A549 (cell line): Measurements from ENCODE around the gene CPNE4. TPM values are rescaled to one million over a fixed set of nuclear protein-coding genes. Genes with fewer than 3 reads are reported as not detected.

Experiments
- ATAC-seq, 2 experiments: fragments of 200-7000 bp in 1 of 2; fragments of >200 bp in 1 of 2; cut with Nextera tagmentation in 1 of 2; cut with Tn5 transposase in 1 of 2; 3 replicates each; pipeline versions ENCODE4 v1.8.0 to v1.9.1; 2018 to 2020; ENCODE audit warnings: mild to moderate bottlenecking in 1 of 2, moderate library complexity in 1 of 2
- CTCF ChIA-PET: fragments of 300-600 bp; sonication (Branson Sonifier 250); formaldehyde crosslinking; extraction: SDS; loops from one replicate; lab custom pipeline; 2021; ENCODE audit warnings: antibody characterized with exemption, inconsistent platforms; lab: Yijun Ruan, JAX
- POLR2A ChIA-PET: fragments of 350-600 bp; formaldehyde crosslinking; extraction: SDS; loops from one replicate; lab custom pipeline; 2021; ENCODE audit warnings: antibody characterized with exemption, inconsistent platforms; lab: Yijun Ruan, JAX
- DNase-seq, 2 experiments: peaks; one replicate each; pipeline versions ENCODE4 v3.0.0 to v3.0.0-alpha.2; 2011 to 2016; ENCODE audit warnings: low read depth in 1 of 2, low spot score in 1 of 2
- FAIRE-seq: peaks from 2 replicates; lab custom pipeline; 2011; peaks lifted over from hg19 to GRCh38; lab: Jason Lieb, UNC
- H3K27ac ChIP-seq, 2 experiments: fragments of >200 bp; sonication (Bioruptor Twin); formaldehyde crosslinking; 3 replicates each; pipeline ENCODE4 v1.5.1; 2016 to 2017
- H3K4me1 ChIP-seq: fragments of >200 bp; sonication (Bioruptor Twin); formaldehyde crosslinking; 3 replicates; pipeline ENCODE4 v1.6.1; 2016
- H3K4me2 ChIP-seq: fragments of >200 bp; sonication (Bioruptor Twin); formaldehyde crosslinking; 3 replicates; pipeline ENCODE4 v1.6.1; 2016
- H3K4me3 ChIP-seq: fragments of >200 bp; sonication (Bioruptor Twin); formaldehyde crosslinking; 3 replicates; pipeline ENCODE4 v1.5.1; 2016
- H3K9me3 ChIP-seq: fragments of >200 bp; sonication (Bioruptor Twin); formaldehyde crosslinking; 3 replicates; pipeline ENCODE4 v1.6.1; 2016
- BHLHE40 ChIP-seq: IDR thresholded peaks from 2 replicates; pipeline ENCODE4 v1.6.1; 2012; ENCODE audit warnings: low read depth, low read length, inconsistent platforms
- CHD2 ChIP-seq: fragments of 150-350 bp; IDR thresholded peaks from 2 replicates; pipeline ENCODE4 v1.6.1; 2014; ENCODE audit warnings: low read length; ENCODE audit not compliant: partially characterized antibody
- E2F6 ChIP-seq: IDR thresholded peaks from 2 replicates; pipeline ENCODE4 v1.6.1; 2012; ENCODE audit warnings: low read depth, borderline replicate concordance
- ELK1 ChIP-seq: fragments of 150-350 bp; IDR thresholded peaks from 2 replicates; pipeline ENCODE4 v1.6.1; 2014; ENCODE audit warnings: low read depth, mild to moderate bottlenecking, low read length
- EP300 ChIP-seq, 2 experiments: fragments of >200 bp; sonication (Bioruptor Twin); formaldehyde crosslinking; IDR thresholded peaks; 2 replicates in 1 of 2; 3 replicates in 1 of 2; pipeline ENCODE4 v1.6.1; 2016 to 2017
- FOSB ChIP-seq: fragments of 250-450 bp; sonication (Bioruptor Pico); IDR thresholded peaks from 2 replicates; pipeline ENCODE4 v1.5.0; 2020; ENCODE audit warnings: mild to moderate bottlenecking, moderate library complexity
- FOXS1 ChIP-seq: fragments of 250-450 bp; sonication (Bioruptor Pico); IDR thresholded peaks from 2 replicates; pipeline ENCODE4 v1.5.0; 2020; ENCODE audit warnings: mild to moderate bottlenecking, moderate library complexity
- HEYL ChIP-seq: fragments of 250-450 bp; sonication (Bioruptor Pico); IDR thresholded peaks from 2 replicates; pipeline ENCODE4 v1.8.0; 2021; ENCODE audit warnings: mild to moderate bottlenecking, moderate library complexity
- HMGXB4 ChIP-seq: fragments of 250-450 bp; sonication (Bioruptor Pico); IDR thresholded peaks from 2 replicates; pipeline ENCODE4 v1.5.0; 2021; ENCODE audit warnings: mild to moderate bottlenecking, moderate library complexity, borderline replicate concordance
- HOXB13 ChIP-seq: fragments of 250-450 bp; sonication (Bioruptor Pico); IDR thresholded peaks from 2 replicates; pipeline ENCODE4 v1.5.0; 2020; ENCODE audit warnings: low read depth, mild to moderate bottlenecking, moderate library complexity
- JUN ChIP-seq, 2 experiments: fragments of >200 bp; sonication (Bioruptor Twin); formaldehyde crosslinking; IDR thresholded peaks; 2 replicates in 1 of 2; 3 replicates in 1 of 2; pipeline ENCODE4 v1.6.1; 2016 to 2017
- KDM5A ChIP-seq: fragments of 200-600 bp; sonication (generic); IDR thresholded peaks from 2 replicates; pipeline ENCODE4 v1.6.1; 2016; ENCODE audit warnings: antibody characterized with exemption, mild to moderate bottlenecking
- MAX ChIP-seq: IDR thresholded peaks from 2 replicates; pipeline ENCODE4 v1.6.1; 2012
- MYC ChIP-seq: IDR thresholded peaks from 2 replicates; pipeline ENCODE4 v1.6.1; 2012; ENCODE audit warnings: mild to moderate bottlenecking, inconsistent platforms, low read length, improper control_type of control experiment, borderline replicate concordance
- NFE2L2 ChIP-seq: fragments of 150-350 bp; conservative IDR thresholded peaks from 2 replicates; pipeline ENCODE4 v1.6.1; 2014; ENCODE audit warnings: low read length
- NPAS2 ChIP-seq: fragments of 250-450 bp; sonication (Bioruptor Pico); IDR thresholded peaks from 2 replicates; pipeline ENCODE4 v1.8.0; 2022; ENCODE audit warnings: mild to moderate bottlenecking, moderate library complexity, borderline replicate concordance
- NR3C1 ChIP-seq: fragments of >200 bp; sonication (Bioruptor Twin); formaldehyde crosslinking; IDR thresholded peaks from 3 replicates; pipeline ENCODE4 v1.6.1; 2017
- PBX3 ChIP-seq: IDR thresholded peaks from 2 replicates; pipeline ENCODE4 v1.6.1; 2012
- POLR2A ChIP-seq: IDR thresholded peaks from 2 replicates; pipeline ENCODE4 v1.6.1; 2012; ENCODE audit warnings: mild to moderate bottlenecking, low read length
- RAD21 ChIP-seq, 2 experiments: fragments of >200 bp in 1 of 2; sonication (Bioruptor Twin) in 1 of 2; formaldehyde crosslinking in 1 of 2; IDR thresholded peaks in 1 of 2; conservative IDR thresholded peaks in 1 of 2; 2 replicates in 1 of 2; 3 replicates in 1 of 2; pipeline ENCODE4 v1.6.1; 2012 to 2018; ENCODE audit warnings: inconsistent platforms in 1 of 2
- RCOR1 ChIP-seq: fragments of 150-350 bp; IDR thresholded peaks from 2 replicates; pipeline ENCODE4 v1.6.1; 2014; ENCODE audit warnings: antibody characterized with exemption, low read length, low read depth
- REST ChIP-seq: fragments of 200-600 bp; sonication (generic); IDR thresholded peaks from 2 replicates; pipeline ENCODE4 v1.6.1; 2016; ENCODE audit warnings: antibody characterized with exemption, mild to moderate bottlenecking, moderate library complexity
- TP53 ChIP-seq: fragments of 250-450 bp; sonication (Bioruptor Pico); IDR thresholded peaks from 2 replicates; pipeline ENCODE4 v1.5.0; 2021; ENCODE audit warnings: mild to moderate bottlenecking, moderate library complexity
- ZNF302 ChIP-seq: fragments of 250-450 bp; sonication (Bioruptor Pico); IDR thresholded peaks from 2 replicates; pipeline ENCODE4 v1.9.0; 2021; ENCODE audit warnings: inconsistent platforms, mild to moderate bottlenecking, moderate library complexity
- ZSCAN20 ChIP-seq: fragments of 250-450 bp; sonication (Bioruptor Pico); IDR thresholded peaks from 2 replicates; pipeline ENCODE4 v1.8.0; 2022; ENCODE audit warnings: mild to moderate bottlenecking, moderate library complexity
- WGBS: methylation state at CpG from one replicate; pipeline ENCODE4 v1.1.6; 2017; ENCODE audit errors: missing lambda C conversion rate; 5-methylcytosine and 5-hydroxymethylcytosine counted together
- polyA plus RNA-seq, 4 experiments: library from polyadenylated mRNA; depleted of rRNA in 3 of 4; stranded (reverse); fragments of >200 nt; fragmentation: RNase III in 1 of 4; extraction: RNeasy Plus Mini Kit Qiagen cat#74134 plus additional on column Dnase treatment in 1 of 4; gene quantifications; 2 replicates in 3 of 4; 3 replicates in 1 of 4; pipeline ENCODE4 v1.2.3, GENCODE V29; 2011 to 2017

Gene CPNE4
- polyA plus RNA-seq, 2 of the 4 experiments (the other 2 are of a cell fraction) = 3.6 to 8.7 TPM

GRCh38 chr3:131750256-131750655 is 284.6 kb downstream of the CPNE4 start:
- Histone ChIP-seq H3K27ac (no peak overlapping the region), H3K4me1 (no peaks in the 10 kb centered on the region), H3K4me2 (no peak overlapping the region), H3K9me3 (no peaks in the 10 kb centered on the region), H3K4me3 (no peak overlapping the region)
- ATAC-seq = no peak
- TF ChIP-seq KDM5A = no peak
- TF ChIP-seq E2F6 = no peak
- TF ChIP-seq CHD2 = no peak
- no peak for TF ChIP-seq POLR2A
- TF ChIP-seq ZNF302 (CRISPR knock-in tag) = no peak
- TF ChIP-seq ZSCAN20 = no peak
- TF ChIP-seq RCOR1 = no peak
- TF ChIP-seq JUN (IDR thresholded peaks at IDR 0.05) = no peak
- no peak for DNase-seq
- POLR2A ChIA-PET = no interaction called here
- no peak for FAIRE-seq
- 65% methylated on average over 3 of the region's 3 CpGs for WGBS
- CTCF ChIA-PET = no interaction called here

GRCh38 chr3:131749826-131750225 is 285.0 kb downstream of the CPNE4 start:
- ChIA-PET POLR2A (no interaction called here), CTCF (no interaction called here)
- H3K27ac ChIP-seq = no peak overlapping the region
- FAIRE-seq (no peak), DNase-seq (no peak)
- no peaks in the 10 kb centered on the region for H3K9me3 ChIP-seq
- TF ChIP-seq PBX3 (no peak), BHLHE40 (no peak), EP300 (IDR thresholded peaks at IDR 0.05) (no peak), FOXS1 (CRISPR knock-in tag) (no peak), ZNF302 (CRISPR knock-in tag) (no peak), NR3C1 (no peak), NPAS2 (CRISPR knock-in tag) (no peak), HEYL (CRISPR knock-in tag) (no peak), HMGXB4 (CRISPR knock-in tag) (no peak)
- TF ChIP-seq, all 56 proteins: peak for 0
- Histone ChIP-seq H3K4me3 (no peak overlapping the region), H3K4me2 (no peak overlapping the region), H3K4me1 (no peaks in the 10 kb centered on the region)
- WGBS = 96% methylated on average over 1 of the region's 1 CpG
- no peak for ATAC-seq

- CTCF ChIA-PET = no interaction called here
- ATAC-seq = no peak
- TF ChIP-seq REST (no peak), PBX3 (no peak), ZSCAN20 (no peak), HOXB13 (CRISPR knock-in tag) (no peak), ELK1 (no peak), RCOR1 (no peak), RAD21 (conservative IDR thresholded peaks at IDR 0.05 in 1 of 2, IDR thresholded peaks at IDR 0.05 in 1 of 2) (no peak), FOSB (CRISPR knock-in tag) (no peak), ZNF302 (CRISPR knock-in tag) (no peak), NFE2L2 (no peak), MAX (no peak), KDM5A (no peak), MYC (no peak), BHLHE40 (no peak), TP53 (CRISPR knock-in tag) (no peak)
These were observed 287.3 kb downstream of the CPNE4 start for GRCh38 chr3:131747466-131747865.

More at GRCh38 chr3:131747466-131747865, 287.3 kb downstream of the CPNE4 start:
- Histone ChIP-seq H3K4me2 (no peak overlapping the region), H3K4me1 (no peaks in the 10 kb centered on the region), H3K27ac (no peak overlapping the region), H3K4me3 (no peak overlapping the region), H3K9me3 (no peaks in the 10 kb centered on the region)
- FAIRE-seq (no peak), DNase-seq (no peak)
- 40% methylated on average over 2 of the region's 2 CpGs for WGBS
- POLR2A ChIA-PET = no interaction called here
